HG03196 (cell line): ENCODE results near the gene TFAP2E.

Experiments used
- ATAC-seq: cut with Tn5 transposase; IDR thresholded peaks from one replicate; pipeline ENCODE4 v1.9.1; 2021; ENCODE audit not compliant: unreplicated experiment

Gene TFAP2E

GRCh38 chr1:35640380-35641232 lies 67.5 kb downstream of the TFAP2E start:
- no peak for ATAC-seq

GRCh38 chr1:35641233-35641866 lies 68.2 kb downstream of the TFAP2E start, which contains the start of gene PSMB2:
TSS of gene PSMB2 (minus strand) at chr1:35641526. CDS start at chr1:35641432, 94 bp downstream.
- ATAC-seq = peak; percentile 84

GRCh38 chr1:35642471-35642955 lies 69.4 kb downstream of the TFAP2E start:
- no peak for ATAC-seq

- ATAC-seq = no peak
Measured at GRCh38 chr1:35644204-35644603, 71.1 kb downstream of the TFAP2E start.
